Endothelial cell of umbilical vein (primary cell): Measurements from ENCODE around the gene ARPC2. TPM values are rescaled to one million over a fixed set of nuclear protein-coding genes. Genes with fewer than 3 reads are reported as not detected.

ENCODE experiments used
- BruUV-seq: library from RNA; stranded (reverse); fragments of 400-500 nt; replicated peaks from 2 replicates; lab custom pipeline; 2021; lab: Mats Ljungman, UMichigan
- CTCF ChIA-PET: fragments of 300-600, 350-600 bp; sonication (Branson Sonifier 250); formaldehyde crosslinking; loops from one replicate; lab custom pipeline; 2021; ENCODE audit warnings: antibody characterized with exemption, inconsistent platforms; lab: Charles Lee
- POLR2A ChIA-PET: fragments of 300-600, 350-600 bp; sonication (Branson Sonifier 250); formaldehyde crosslinking; loops from one replicate; lab custom pipeline; 2021; ENCODE audit warnings: antibody characterized with exemption, inconsistent platforms; lab: Charles Lee
- DNase-seq: peaks from one replicate; pipeline ENCODE4 v3.0.0-alpha.2; 2011; ENCODE audit warnings: low read depth, low spot score
- FAIRE-seq: peaks from 2 replicates; lab custom pipeline; 2011; peaks lifted over from hg19 to GRCh38; lab: Jason Lieb, UNC
- H2AFZ ChIP-seq: 2 replicates; pipeline ENCODE4 v1.6.0; 2012; ENCODE audit warnings: low read depth, low read length, control low read depth, inconsistent platforms
- H3K27ac ChIP-seq: 2 replicates; pipeline ENCODE4 v1.5.1; 2011; ENCODE audit warnings: low read depth, mild to moderate bottlenecking, control low read depth, low read length, moderate library complexity; ENCODE audit not compliant: insufficient read depth
- H3K27me3 ChIP-seq, 2 experiments: 2 replicates each; pipeline versions ENCODE4 v1.6.0 to v1.6.1; 2011; ENCODE audit warnings: low read length in 2 of 2, mixed read lengths in 1 of 2; ENCODE audit not compliant: control insufficient read depth in 2 of 2, insufficient read depth in 2 of 2
- H3K36me3 ChIP-seq, 2 experiments: 2 replicates in 1 of 2; 3 replicates in 1 of 2; pipeline ENCODE4 v1.5.1; 2011; ENCODE audit warnings: low read length in 2 of 2, mild to moderate bottlenecking in 1 of 2, moderate library complexity in 1 of 2; ENCODE audit not compliant: control insufficient read depth in 2 of 2, insufficient read depth in 2 of 2; ENCODE audit errors: extremely low read depth in 1 of 2
- H3K4me1 ChIP-seq: 3 replicates; pipeline ENCODE4 v1.5.1; 2011; ENCODE audit warnings: mild to moderate bottlenecking, low read length; ENCODE audit not compliant: control insufficient read depth, insufficient read depth; ENCODE audit errors: extremely low read depth
- H3K4me2 ChIP-seq: 2 replicates; pipeline ENCODE4 v1.6.1; 2011; ENCODE audit warnings: low read length, control low read depth, mixed read lengths; ENCODE audit not compliant: insufficient read depth
- H3K4me3 ChIP-seq, 3 experiments: fragments of 200-600 bp in 1 of 3; sonication (generic), shearing (Covaris generic) in 1 of 3; replicated peaks in 1 of 3; 2 replicates each; pipeline ENCODE4 v1.5.1; 2011 to 2016; ENCODE audit warnings: control low read depth in 3 of 3, low read length in 3 of 3, mild to moderate bottlenecking in 2 of 3, inconsistent platforms in 1 of 3, low read depth in 1 of 3, moderate library complexity in 1 of 3; ENCODE audit not compliant: insufficient read depth in 1 of 3
- H3K79me2 ChIP-seq: 2 replicates; pipeline ENCODE4 v1.6.0; 2012; ENCODE audit warnings: low read length, inconsistent platforms; ENCODE audit not compliant: control insufficient read depth, insufficient read depth
- H3K9ac ChIP-seq: replicated peaks from 2 replicates; pipeline ENCODE3; 2011; ENCODE audit warnings: low read length, control low read depth; ENCODE audit not compliant: insufficient read depth; ENCODE audit errors: extremely low read depth
- H3K9me1 ChIP-seq: replicated peaks from 3 replicates; pipeline ENCODE4 v1.6.0; 2011; ENCODE audit warnings: mild to moderate bottlenecking, low read length; ENCODE audit not compliant: control insufficient read depth, insufficient read depth; ENCODE audit errors: extremely low read depth
- H3K9me3 ChIP-seq: replicated peaks from 2 replicates; pipeline ENCODE4 v1.5.1; 2012; ENCODE audit warnings: low read length, inconsistent platforms; ENCODE audit not compliant: control insufficient read depth, insufficient read depth
- H4K20me1 ChIP-seq: replicated peaks from 2 replicates; pipeline ENCODE3; 2011; ENCODE audit warnings: mild to moderate bottlenecking, low read length; ENCODE audit not compliant: control insufficient read depth, insufficient read depth; ENCODE audit errors: extremely low read depth
- CTCF ChIP-seq, 2 donors: IDR thresholded peaks; 1 replicate in 1 of 2; 2 replicates in 1 of 2; pipeline ENCODE4 v1.5.1; 2011; ENCODE audit warnings: low read length in 2 of 2, mild to moderate bottlenecking in 2 of 2, moderate library complexity in 2 of 2, control low read depth in 1 of 2, inconsistent platforms in 1 of 2, low read depth in 1 of 2; ENCODE audit not compliant: insufficient read depth in 1 of 2; ENCODE audit errors: extremely low read depth in 1 of 2
- JUN ChIP-seq: IDR thresholded peaks from 2 replicates; pipeline ENCODE4 v1.6.1; 2011; ENCODE audit warnings: borderline replicate concordance, low read depth; ENCODE audit not compliant: insufficient read length, insufficient read depth
- MAX ChIP-seq: IDR thresholded peaks from 2 replicates; pipeline ENCODE4 v1.6.1; 2011; ENCODE audit not compliant: insufficient read depth, insufficient read length
- POLR2AphosphoS5 ChIP-seq: IDR thresholded peaks from 2 replicates; pipeline ENCODE4 v1.6.1; 2012; ENCODE audit warnings: low read depth, mild to moderate bottlenecking, control low read depth, low read length, moderate library complexity; ENCODE audit not compliant: insufficient read depth
- dilution Hi-C: fragments of 300-500 bp; cut with MboI; formaldehyde crosslinking; loops from one replicate; pipeline ENCODE4 v1.15.0; 2019; ENCODE audit warnings: low sequenced_read_pairs; ENCODE audit not compliant: extremely low pct_ligation_motif_present
- intact Hi-C: fragments of 100-400 bp; cut with micrococcal nuclease; formaldehyde crosslinking; loops from one replicate; pipeline ENCODE4 v1.10.0; 2022
- polyA plus RNA-seq, 4 experiments: library from polyadenylated mRNA; depleted of rRNA in 3 of 4; stranded (reverse) in 3 of 4; unstranded in 1 of 4; fragments of >200 nt; gene quantifications; 2 replicates each; pipeline versions ENCODE4 v1.2.1 to v1.2.3, GENCODE V29; 2011 to 2012; ENCODE audit warnings: missing spikeins in 1 of 4
- total RNA-seq: library from RNA; stranded (reverse); gene quantifications from 2 replicates; pipeline ENCODE4 v1.2.3, GENCODE V29; 2021

The ARPC2 gene
- total and polyA plus RNA-seq, 2 donors (not counting 3 experiments of a cell fraction or from before 2014, with no cell fraction given) = 417 to 455 TPM

- Histone ChIP-seq H3K36me3 (no peaks in the 10 kb centered on the region), H3K27me3 (no peaks in the 10 kb centered on the region), H2AFZ (no peak overlapping the region), H3K79me2 (peaks cover 28% of the 10 kb centered on the region), H3K4me2 (peak overlapping the region; percentile 50), H3K4me3 (no peak overlapping the region), H3K4me1 (peaks cover 56% of the 10 kb centered on the region), H4K20me1 (no peaks in the 10 kb centered on the region), H3K9ac (peak overlapping the region; percentile 39), H3K27ac (peak overlapping the region; percentile 94), H3K9me1 (no peaks in the 10 kb centered on the region), H3K9me3 (no peaks in the 10 kb centered on the region)
- intact Hi-C loops (loop anchor here (1.0 kb wide), 1 partner anchor 29 kb away; no protein-coding TSS in a partner anchor), dilution Hi-C loops (no loop called here)
- CTCF ChIA-PET = interaction anchor here (1.1 to 12.1 kb wide), 9 partner anchors 8 to 101 kb away, joined by 3 to 178 read pairs (median 6); partner anchors contain the start of genes AAMP, CATIP and PNKD
- no TSS peak for BruUV-seq
- POLR2A ChIA-PET = no interaction called here
- TF ChIP-seq CTCF (IDR thresholded peaks at IDR 0.05; ENCODE audit: extremely low read depth in 1 of 2, insufficient read depth in 1 of 2, low read depth in 1 of 2, low read length in 2 of 2) (no peak), MAX (no peak), POLR2AphosphoS5 (no peak), JUN (no peak)
- DNase-seq = no peak
- no peak for FAIRE-seq
Observed at GRCh38 chr2:218294430-218295022, 77.5 kb downstream of the ARPC2 start.
